Astrocyte of the spinal cord (primary cell): Measurements from ENCODE around the gene NSMCE3.

Experiments used
- DNase-seq: peaks from one replicate; pipeline ENCODE4 v3.0.0; 2011; ENCODE audit warnings: low read depth, low spot score
- H3K4me3 ChIP-seq: 2 replicates; pipeline ENCODE4 v1.5.1; 2011; ENCODE audit warnings: low read depth, mild to moderate bottlenecking, low read length, moderate library complexity
- in situ Hi-C: cut with HindIII; loops from 2 replicates; pipeline ENCODE4 v1.10.0; 2017; ENCODE audit warnings: low sequenced_read_pairs
- TF ChIP-seq, protein P1 (sequence below): IDR thresholded peaks from 2 replicates; pipeline ENCODE4 v1.5.1; 2012; ENCODE audit warnings: low read depth, mild to moderate bottlenecking, low read length, inconsistent platforms

Gene NSMCE3

DNA sequence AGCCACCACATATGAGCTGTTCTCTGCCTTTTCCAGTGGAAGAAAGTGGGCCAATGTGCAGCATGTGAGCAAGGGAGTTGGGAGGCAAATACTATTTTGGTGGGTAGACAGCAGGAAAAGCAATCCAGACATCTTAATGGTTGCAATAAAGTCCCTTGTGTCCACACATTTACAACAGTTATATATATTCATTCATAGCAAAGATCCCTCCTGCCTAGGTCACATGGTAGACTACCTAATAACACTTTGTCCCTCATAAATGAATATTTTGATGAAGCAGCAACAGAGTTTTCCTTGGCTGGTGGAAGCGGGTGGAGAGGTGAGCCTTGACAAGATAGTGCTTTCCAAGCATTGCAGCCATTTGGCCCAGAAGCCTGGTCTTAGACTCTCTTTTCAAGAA is 6.2 kb upstream of the NSMCE3 start:
- no peak overlapping the region for H3K4me3 ChIP-seq
- no peak for DNase-seq
- TF ChIP-seq, protein P1, sequence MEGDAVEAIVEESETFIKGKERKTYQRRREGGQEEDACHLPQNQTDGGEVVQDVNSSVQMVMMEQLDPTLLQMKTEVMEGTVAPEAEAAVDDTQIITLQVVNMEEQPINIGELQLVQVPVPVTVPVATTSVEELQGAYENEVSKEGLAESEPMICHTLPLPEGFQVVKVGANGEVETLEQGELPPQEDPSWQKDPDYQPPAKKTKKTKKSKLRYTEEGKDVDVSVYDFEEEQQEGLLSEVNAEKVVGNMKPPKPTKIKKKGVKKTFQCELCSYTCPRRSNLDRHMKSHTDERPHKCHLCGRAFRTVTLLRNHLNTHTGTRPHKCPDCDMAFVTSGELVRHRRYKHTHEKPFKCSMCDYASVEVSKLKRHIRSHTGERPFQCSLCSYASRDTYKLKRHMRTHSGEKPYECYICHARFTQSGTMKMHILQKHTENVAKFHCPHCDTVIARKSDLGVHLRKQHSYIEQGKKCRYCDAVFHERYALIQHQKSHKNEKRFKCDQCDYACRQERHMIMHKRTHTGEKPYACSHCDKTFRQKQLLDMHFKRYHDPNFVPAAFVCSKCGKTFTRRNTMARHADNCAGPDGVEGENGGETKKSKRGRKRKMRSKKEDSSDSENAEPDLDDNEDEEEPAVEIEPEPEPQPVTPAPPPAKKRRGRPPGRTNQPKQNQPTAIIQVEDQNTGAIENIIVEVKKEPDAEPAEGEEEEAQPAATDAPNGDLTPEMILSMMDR = no peak
- in situ Hi-C loops = no loop called here

- in situ Hi-C loops = no loop called here
- TF ChIP-seq, protein P1 = no peak
Observed at GRCh38 chr15:29274946-29275345, 5.3 kb upstream of the NSMCE3 start.

GRCh38 chr15:29272219-29272618 is 2.6 kb upstream of the NSMCE3 start:
- DNase-seq = no peak
- TF ChIP-seq, protein P1 = no peak
- in situ Hi-C loops = no loop called here
- H3K4me3 ChIP-seq = no peak overlapping the region

More at GRCh38 chr15:29274946-29275345, 5.3 kb upstream of the NSMCE3 start:
- no peak overlapping the region for H3K4me3 ChIP-seq
- no peak for DNase-seq

DNA sequence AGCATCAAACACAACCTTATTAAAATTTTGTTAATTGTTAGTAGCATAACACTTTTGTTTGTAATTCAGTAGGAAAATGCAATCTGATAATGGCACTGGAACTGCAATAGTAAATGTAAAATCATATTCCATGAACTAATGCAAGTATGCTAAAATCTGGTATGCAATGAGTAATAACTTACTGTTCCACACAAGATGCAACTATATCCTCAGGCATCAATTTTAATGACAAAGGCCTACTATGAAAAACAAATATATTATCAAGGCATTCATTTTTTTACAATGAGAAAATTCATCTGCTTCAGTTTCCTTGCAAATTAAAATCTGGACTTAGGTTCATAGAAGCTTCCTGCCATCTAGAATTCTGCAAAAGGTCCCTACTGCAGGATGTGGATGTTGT is 1.4 kb upstream of the NSMCE3 start:
- DNase-seq = no peak
- in situ Hi-C loops = no loop called here
- H3K4me3 ChIP-seq = no peak overlapping the region
- TF ChIP-seq, protein P1 = no peak

- in situ Hi-C loops = no loop called here
- TF ChIP-seq, protein P1 = no peak
- DNase-seq = peak; percentile 44
- peak overlapping the region; percentile 83 for H3K4me3 ChIP-seq
Observed at GRCh38 chr15:29270169-29270955, 740 bp upstream of the NSMCE3 start.

DNA sequence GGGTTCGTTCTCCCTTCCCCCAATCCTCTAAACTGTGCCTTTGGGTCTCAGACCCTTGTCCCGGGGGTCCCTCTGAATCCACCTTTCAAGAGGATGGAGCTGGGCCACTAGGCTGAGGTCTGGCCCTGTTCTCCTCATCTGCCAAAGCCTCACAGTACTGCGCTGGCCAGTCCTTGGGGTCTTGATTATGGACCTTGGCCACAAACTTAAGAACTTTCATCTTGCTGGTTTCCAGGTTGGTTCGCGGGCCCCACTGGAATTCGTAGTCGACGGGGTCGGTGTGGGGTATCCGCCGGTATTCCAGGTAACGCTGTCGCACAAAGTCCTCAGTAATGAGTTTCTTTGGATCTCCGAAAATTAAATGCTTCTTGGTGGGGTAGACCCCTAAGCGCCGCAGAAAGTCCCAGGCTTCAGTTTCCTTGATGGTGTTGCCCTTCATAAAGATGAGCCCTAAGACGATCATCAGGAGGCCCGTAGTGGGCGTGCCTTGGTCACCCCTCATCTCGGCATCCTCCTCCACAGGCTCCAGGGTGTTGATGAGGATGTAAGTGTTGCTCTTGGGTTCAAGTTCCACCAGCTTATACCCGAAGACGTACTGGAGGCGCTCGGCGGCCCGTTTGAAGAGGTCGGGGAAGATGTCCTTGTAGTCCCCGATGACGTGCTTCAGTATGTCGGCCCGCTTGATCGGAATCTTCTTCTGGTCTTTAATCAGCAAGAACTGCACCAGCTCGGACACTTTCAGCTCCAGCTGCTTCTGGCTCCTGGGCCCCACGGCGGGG is 727 bp downstream of the NSMCE3 start:
- peak; percentile 36 for DNase-seq
- TF ChIP-seq, protein P1 = no peak
- in situ Hi-C loops = no loop called here
- H3K4me3 ChIP-seq = peak overlapping the region; percentile 83
